Astrocyte (in vitro differentiated cells and primary cell): Measurements from ENCODE around the gene ACOT8.

Experiments used
- CTCF ChIP-seq: IDR thresholded peaks from 2 replicates; pipeline ENCODE4 v1.5.1; 2011; ENCODE audit warnings: low read depth, mild to moderate bottlenecking, inconsistent platforms, low read length, moderate library complexity; ENCODE audit not compliant: insufficient read depth
- EZH2 ChIP-seq: IDR thresholded peaks from 2 replicates; pipeline ENCODE4 v1.6.1; 2012; ENCODE audit warnings: mild to moderate bottlenecking, low read length, inconsistent platforms; ENCODE audit not compliant: insufficient read depth

- TF ChIP-seq CTCF (no peak), EZH2 (no peak)
Measured at GRCh38 chr20:45836841-45837240, 20.4 kb downstream of the ACOT8 start.
